Neural crest cell (in vitro differentiated cells): Measurements from ENCODE around the gene WARS2. TPM values are rescaled to one million over a fixed set of nuclear protein-coding genes. Genes with fewer than 3 reads are reported as not detected.
A peak's percentile ranks its signal among the peaks of the same experiment; 100 is the strongest.

Source experiments
- DNase-seq: peaks from one replicate; pipeline ENCODE4 v3.0.0; 2021; ENCODE audit warnings: low read depth, mixed read lengths, low spot score
- H3K27ac Mint-ChIP-seq: one replicate; pipeline ENCODE4 v1.8.0; 2021; ENCODE audit warnings: mild to moderate bottlenecking, mixed read lengths; ENCODE audit not compliant: unreplicated experiment
- H3K27me3 Mint-ChIP-seq: 2 replicates; pipeline ENCODE4 v1.8.0; 2021; ENCODE audit warnings: low read depth, mild to moderate bottlenecking, mixed read lengths
- H3K36me3 Mint-ChIP-seq: 2 replicates; pipeline ENCODE4 v1.8.0; 2021; ENCODE audit warnings: low read depth, mild to moderate bottlenecking, mixed read lengths
- H3K4me1 Mint-ChIP-seq: 2 replicates; pipeline ENCODE4 v1.8.0; 2021; ENCODE audit warnings: mixed read lengths
- H3K4me3 Mint-ChIP-seq: one replicate; pipeline ENCODE4 v1.8.0; 2021; ENCODE audit warnings: mild to moderate bottlenecking, mixed read lengths
- H3K9me3 Mint-ChIP-seq: 2 replicates; pipeline ENCODE4 v1.8.0; 2021; ENCODE audit warnings: mixed read lengths
- total RNA-seq: library from RNA; stranded (reverse); gene quantifications from 2 replicates; pipeline ENCODE4 v1.2.1, GENCODE V29; 2021
- TF ChIP-seq, protein P1 (sequence below): fragments of 200-600 bp; sonication (generic); conservative IDR thresholded peaks from 2 replicates; pipeline ENCODE4 v1.5.0; 2021; ENCODE audit warnings: antibody characterized with exemption, mild to moderate bottlenecking

WARS2 gene
- total RNA-seq, 1 donor from 2014 or later = 12.3 TPM

DNA sequence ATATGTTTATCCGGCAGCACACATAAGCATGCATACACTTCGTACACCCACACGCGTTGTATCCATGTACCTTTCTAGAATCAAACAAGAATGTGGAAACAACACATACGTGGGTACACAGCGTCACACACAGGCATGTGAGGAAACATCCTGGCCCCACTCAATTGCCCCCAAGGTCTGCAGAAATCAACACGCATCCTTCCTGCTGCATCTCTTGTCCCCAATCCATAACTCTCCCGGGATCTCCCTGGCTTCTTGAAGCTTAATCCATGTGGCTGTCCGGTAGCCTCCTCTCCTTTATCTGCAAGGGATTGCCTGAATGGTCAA is 146.8 kb downstream of the WARS2 start:
- peak overlapping the region; percentile 20 for H3K4me3 Mint-ChIP-seq
- no peak overlapping the region for H3K27ac Mint-ChIP-seq
- DNase-seq = no peak
- no peaks in the 10 kb centered on the region for H3K36me3 Mint-ChIP-seq
- peaks cover 19% of the 10 kb centered on the region for H3K4me1 Mint-ChIP-seq
- TF ChIP-seq, protein P1, sequence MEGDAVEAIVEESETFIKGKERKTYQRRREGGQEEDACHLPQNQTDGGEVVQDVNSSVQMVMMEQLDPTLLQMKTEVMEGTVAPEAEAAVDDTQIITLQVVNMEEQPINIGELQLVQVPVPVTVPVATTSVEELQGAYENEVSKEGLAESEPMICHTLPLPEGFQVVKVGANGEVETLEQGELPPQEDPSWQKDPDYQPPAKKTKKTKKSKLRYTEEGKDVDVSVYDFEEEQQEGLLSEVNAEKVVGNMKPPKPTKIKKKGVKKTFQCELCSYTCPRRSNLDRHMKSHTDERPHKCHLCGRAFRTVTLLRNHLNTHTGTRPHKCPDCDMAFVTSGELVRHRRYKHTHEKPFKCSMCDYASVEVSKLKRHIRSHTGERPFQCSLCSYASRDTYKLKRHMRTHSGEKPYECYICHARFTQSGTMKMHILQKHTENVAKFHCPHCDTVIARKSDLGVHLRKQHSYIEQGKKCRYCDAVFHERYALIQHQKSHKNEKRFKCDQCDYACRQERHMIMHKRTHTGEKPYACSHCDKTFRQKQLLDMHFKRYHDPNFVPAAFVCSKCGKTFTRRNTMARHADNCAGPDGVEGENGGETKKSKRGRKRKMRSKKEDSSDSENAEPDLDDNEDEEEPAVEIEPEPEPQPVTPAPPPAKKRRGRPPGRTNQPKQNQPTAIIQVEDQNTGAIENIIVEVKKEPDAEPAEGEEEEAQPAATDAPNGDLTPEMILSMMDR = no peak
- H3K27me3 Mint-ChIP-seq = peaks cover 99% of the 10 kb centered on the region
- no peaks in the 10 kb centered on the region for H3K9me3 Mint-ChIP-seq

DNA sequence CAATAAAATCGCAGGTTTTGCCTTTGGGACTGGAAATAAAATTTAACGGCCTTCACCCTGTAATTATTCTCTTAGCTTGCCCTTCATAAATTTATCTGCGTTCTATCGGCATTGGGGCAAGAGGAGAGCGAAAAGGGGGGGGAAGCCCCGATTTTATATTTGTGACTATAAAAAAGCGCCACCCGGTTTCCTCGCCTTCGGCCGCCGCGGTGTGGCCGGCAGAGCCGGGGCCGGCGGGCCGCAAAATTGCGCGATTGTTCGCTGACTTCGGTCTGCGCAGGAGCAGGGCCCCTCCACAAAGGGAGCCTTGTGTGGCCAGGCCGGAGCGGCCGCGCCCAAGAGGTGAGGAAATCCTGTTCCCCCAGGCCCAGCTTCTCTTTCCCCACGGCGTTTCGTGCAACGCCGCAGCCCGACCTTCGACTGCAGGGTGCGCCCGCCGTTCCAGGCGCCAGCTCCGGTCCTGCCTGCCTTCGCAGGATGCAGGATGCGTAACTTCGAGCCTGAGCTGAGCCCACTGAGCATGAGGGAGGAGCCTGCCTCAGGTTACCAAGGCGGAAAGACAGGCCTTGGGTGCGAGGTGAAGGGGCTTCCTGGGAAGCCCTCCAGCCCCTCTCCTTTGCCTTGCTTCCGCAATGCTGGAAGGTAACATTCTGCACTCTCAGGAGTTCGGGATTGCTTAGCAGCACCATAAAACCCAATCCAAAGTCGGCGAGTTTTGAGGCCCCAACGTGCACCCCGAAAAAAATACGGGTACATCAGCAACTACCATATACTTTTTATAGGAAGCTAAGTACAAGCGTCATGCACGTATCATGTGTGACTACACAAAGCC is 147.4 kb downstream of the WARS2 start:
- peaks cover 24% of the 10 kb centered on the region for H3K4me1 Mint-ChIP-seq
- no peak overlapping the region for H3K4me3 Mint-ChIP-seq
- TF ChIP-seq, protein P1 = no peak

DNA sequence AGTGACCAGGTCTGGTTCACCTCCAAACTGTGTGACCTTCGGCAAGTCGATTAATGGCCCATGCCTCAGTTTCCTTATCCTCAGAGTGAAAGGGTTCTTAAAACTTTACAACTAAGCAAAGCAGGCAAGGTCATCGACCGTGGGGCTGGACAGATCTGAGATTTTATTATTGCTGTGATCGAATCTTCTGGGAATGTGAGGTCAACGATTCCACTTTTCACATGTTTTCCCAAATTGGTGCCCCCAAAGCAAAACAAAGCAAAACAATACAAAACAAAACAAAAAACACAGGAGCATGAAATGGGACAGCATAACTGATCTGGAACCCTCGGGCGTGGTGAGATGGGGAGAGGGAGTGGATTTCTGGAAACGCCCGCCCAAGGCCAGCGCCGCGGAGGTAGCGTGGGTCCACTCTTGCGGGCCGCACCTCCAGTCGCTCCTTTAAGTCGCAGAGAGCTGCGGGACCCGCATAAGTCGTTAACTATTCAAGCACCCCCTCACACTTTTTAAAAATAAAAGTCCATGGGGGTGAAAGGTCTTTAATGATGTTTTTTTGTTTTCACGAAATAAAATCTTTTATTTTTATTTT is 148.1 kb downstream of the WARS2 start:
- Mint-ChIP-seq H3K4me3 (no peak overlapping the region), H3K36me3 (no peaks in the 10 kb centered on the region), H3K4me1 (peaks cover 24% of the 10 kb centered on the region), H3K9me3 (no peaks in the 10 kb centered on the region), H3K27ac (no peak overlapping the region), H3K27me3 (peaks cover 100% of the 10 kb centered on the region)
- DNase-seq = no peak
- TF ChIP-seq, protein P1 = no peak

More for the DNA sequence above, 147.4 kb downstream of the WARS2 start:
- Mint-ChIP-seq H3K36me3 (no peaks in the 10 kb centered on the region), H3K27me3 (peaks cover 99% of the 10 kb centered on the region), H3K9me3 (no peaks in the 10 kb centered on the region), H3K27ac (no peak overlapping the region)
- DNase-seq = no peak

DNA sequence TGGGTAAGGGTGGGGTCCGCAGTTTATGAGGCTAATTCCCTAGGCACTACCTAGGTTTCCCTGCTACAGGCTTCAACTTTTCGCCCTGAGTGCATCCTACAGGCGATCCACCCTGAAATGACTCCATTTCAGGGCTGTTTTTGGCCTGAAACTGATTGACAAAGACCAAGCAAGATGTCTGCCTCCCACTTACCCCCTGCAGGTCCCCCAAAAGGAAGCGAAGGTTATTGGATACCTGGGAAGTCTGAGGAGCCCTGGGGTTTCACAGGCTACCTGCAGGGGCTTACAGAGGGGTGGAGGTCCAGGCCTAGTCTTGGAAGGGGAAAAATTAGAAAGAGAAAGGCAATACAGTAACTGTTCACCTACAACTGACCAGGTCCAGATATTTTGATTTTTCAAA is 149.0 kb downstream of the WARS2 start:
- peaks cover 100% of the 10 kb centered on the region for H3K27me3 Mint-ChIP-seq
- H3K27ac Mint-ChIP-seq = no peak overlapping the region
- no peaks in the 10 kb centered on the region for H3K36me3 Mint-ChIP-seq
- peaks cover 32% of the 10 kb centered on the region for H3K4me1 Mint-ChIP-seq
- TF ChIP-seq, protein P1 = no peak
- H3K9me3 Mint-ChIP-seq = no peaks in the 10 kb centered on the region
- DNase-seq = no peak
- no peak overlapping the region for H3K4me3 Mint-ChIP-seq

DNA sequence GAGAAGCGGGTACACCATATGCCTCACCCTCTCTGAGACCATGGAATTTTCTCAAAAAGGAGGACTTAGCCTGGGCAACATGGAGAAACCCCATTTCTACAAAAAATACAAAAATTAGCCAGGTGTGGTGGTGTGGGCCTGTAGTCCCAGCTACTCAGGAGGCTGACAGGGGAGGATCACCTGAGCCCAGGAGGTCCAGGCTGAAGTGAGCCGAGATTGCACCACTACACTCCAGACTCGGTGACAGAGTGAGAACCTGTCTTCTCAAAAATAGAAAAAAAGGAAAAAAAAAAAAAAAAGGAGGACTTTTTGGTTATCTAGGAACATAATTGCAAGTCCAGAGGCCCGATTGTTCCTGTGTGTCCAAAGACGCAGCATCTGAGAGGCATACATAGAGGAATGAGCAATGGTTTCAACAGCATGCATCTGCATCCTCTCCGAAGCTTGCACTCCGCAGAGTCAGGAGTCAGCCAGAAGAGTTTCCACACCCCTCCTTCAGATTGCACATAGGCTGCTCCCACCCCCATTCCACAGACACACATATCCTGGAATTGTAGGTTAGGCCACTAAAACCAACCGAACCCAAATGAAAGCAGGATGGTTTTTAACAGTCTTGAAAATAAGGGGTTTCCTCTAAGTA is 149.8 kb downstream of the WARS2 start:
- Mint-ChIP-seq H3K4me1 (peaks cover 38% of the 10 kb centered on the region), H3K4me3 (peak overlapping the region; percentile 62), H3K27me3 (peaks cover 100% of the 10 kb centered on the region), H3K27ac (no peak overlapping the region), H3K36me3 (no peaks in the 10 kb centered on the region), H3K9me3 (no peaks in the 10 kb centered on the region)
- TF ChIP-seq, protein P1 = no peak
- DNase-seq = no peak
